ENCODE results near the gene CFAP221. TPM values are rescaled to one million over a fixed set of nuclear protein-coding genes. Genes with fewer than 3 reads are reported as not detected.

The CFAP221 gene
- total and polyA plus RNA-seq, 10 of the 15 experiments (the other 5 are each of a cell fraction or from before 2014, with no cell fraction given), result not detected

GRCh38 chr2:119671016-119671415 is 126.8 kb downstream of the CFAP221 start (continued):
- TF ChIP-seq MEF2A (IDR thresholded peaks at IDR 0.05; ENCODE audit: insufficient read depth, low read depth, low read length) (no peak), BCL3 (IDR thresholded peaks at IDR 0.05; ENCODE audit: borderline replicate concordance, insufficient read depth, low read depth, low read length, poor library complexity, severe bottlenecking) (no peak), MXI1 (IDR thresholded peaks at IDR 0.05; ENCODE audit: low read depth, low read length) (no peak), HDAC2 (IDR thresholded peaks at IDR 0.05) (no peak), BMI1 (IDR thresholded peaks at IDR 0.05; ENCODE audit: borderline replicate concordance) (no peak), SUZ12 (IDR thresholded peaks at IDR 0.05; ENCODE audit: unreplicated experiment) (no peak), BACH1 (IDR thresholded peaks at IDR 0.05; ENCODE audit: borderline replicate concordance) (no peak), NR2C1 (IDR thresholded peaks at IDR 0.05) (no peak)

- no TSS peak for BruUV-seq (replicated peaks)
- POLR2A ChIA-PET, result no interaction called here
- no peaks in the 10 kb centered on the region; a peak in 1 of 4 replicates for H3K27me3 ChIP-seq (replicated peaks in 1 of 2; ENCODE audit: control insufficient read depth in 2 of 2, insufficient read depth in 2 of 2, low read length in 1 of 2)
- no peak overlapping the region for H3K27ac ChIP-seq (ENCODE audit: control insufficient read depth, insufficient read depth)
- CTCF ChIA-PET, result interaction anchor here (0.5 to 1.4 kb wide), 3 partner anchors 9 to 1343 kb away, joined by 3 to 4 read pairs (median 3); no protein-coding TSS in a partner anchor
- H3K4me3 ChIP-seq, result no peak overlapping the region
- RAD21 ChIA-PET (ENCODE audit: unreplicated experiment), result interaction anchor here (0.5 kb wide), 1 partner anchor 29 kb away, joined by 3 read pairs; no protein-coding TSS in a partner anchor
- no peaks in the 10 kb centered on the region for H3K36me3 ChIP-seq (ENCODE audit: control insufficient read depth in 2 of 2, insufficient read depth in 2 of 2, low read length in 1 of 2)
- SMC1A ChIA-PET (ENCODE audit: uncharacterized antibody, unreplicated experiment), result no interaction called here
- ATAC-seq (no peak), DNase-seq (ENCODE audit: low read depth, low spot score) (no peak), FAIRE-seq (no peak)
- no peaks in the 10 kb centered on the region for H4K20me1 ChIP-seq (ENCODE audit: control insufficient read depth, insufficient read depth)
- H3K4me2 ChIP-seq (ENCODE audit: control insufficient read depth, insufficient read depth), result no peak overlapping the region
- in situ Hi-C loops (cut with MboI) (no loop called here), intact Hi-C loops (cut with micrococcal nuclease; ENCODE audit: unreplicated experiment) (no loop called here)
- H2AFZ ChIP-seq (ENCODE audit: control insufficient read depth, low read depth, low read length), result no peak overlapping the region
- no peaks in the 10 kb centered on the region for H3K9me3 ChIP-seq (replicated peaks; ENCODE audit: control insufficient read depth, insufficient read depth, low read length)
- H3K79me2 ChIP-seq (ENCODE audit: control insufficient read depth, insufficient read depth, low read length), result no peaks in the 10 kb centered on the region
- no peaks in the 10 kb centered on the region for H3K4me1 ChIP-seq (ENCODE audit: control insufficient read depth, insufficient read depth, low read length)
- no peak overlapping the region for H3K9ac ChIP-seq (ENCODE audit: control insufficient read depth, insufficient read depth, low read length)
- 14% methylated on average over 6 of the region's 6 CpGs for WGBS (ENCODE audit: insufficient coverage, insufficient replicate concordance, low lambda C conversion rate, missing lambda C conversion rate)
- TF ChIP-seq RELB (IDR thresholded peaks at IDR 0.05; ENCODE audit: low read depth) (no peak), NFXL1 (IDR thresholded peaks at IDR 0.05; ENCODE audit: borderline replicate concordance) (no peak), PKNOX1 (IDR thresholded peaks at IDR 0.05) (no peak), SMAD1 (IDR thresholded peaks at IDR 0.05; ENCODE audit: low read depth, partially characterized antibody) (no peak), FOS (IDR thresholded peaks at IDR 0.05; ENCODE audit: borderline replicate concordance, extremely low read depth, insufficient read length) (no peak), HDAC6 (IDR thresholded peaks at IDR 0.05; ENCODE audit: unreplicated experiment) (no peak), ZBTB33 (IDR thresholded peaks at IDR 0.05) (no peak)
Measured at GRCh38 chr2:119671752-119672151, 127.5 kb downstream of the CFAP221 start.
